Prostate gland (tissue), 2 donors: Measurements from ENCODE around the gene TSPAN3.

ENCODE experiments used
- POLR2A ChIP-seq: fragments of 450-650 bp; IDR thresholded peaks from one replicate; pipeline ENCODE4 v1.6.1; 2016; ENCODE audit warnings: antibody characterized with exemption, mild to moderate bottlenecking
- TF ChIP-seq, protein P1 (sequence below), 4 experiments: fragments of 200-600 bp in 2 of 4; fragments of 450-650 bp in 2 of 4; sonication (generic) in 2 of 4; IDR thresholded peaks; 1 replicate in 3 of 4; 2 replicates in 1 of 4; pipeline ENCODE4 v1.5.1; 2016 to 2019; ENCODE audit warnings: antibody characterized with exemption in 4 of 4, mild to moderate bottlenecking in 2 of 4, moderate library complexity in 2 of 4

- TF ChIP-seq, protein P1, sequence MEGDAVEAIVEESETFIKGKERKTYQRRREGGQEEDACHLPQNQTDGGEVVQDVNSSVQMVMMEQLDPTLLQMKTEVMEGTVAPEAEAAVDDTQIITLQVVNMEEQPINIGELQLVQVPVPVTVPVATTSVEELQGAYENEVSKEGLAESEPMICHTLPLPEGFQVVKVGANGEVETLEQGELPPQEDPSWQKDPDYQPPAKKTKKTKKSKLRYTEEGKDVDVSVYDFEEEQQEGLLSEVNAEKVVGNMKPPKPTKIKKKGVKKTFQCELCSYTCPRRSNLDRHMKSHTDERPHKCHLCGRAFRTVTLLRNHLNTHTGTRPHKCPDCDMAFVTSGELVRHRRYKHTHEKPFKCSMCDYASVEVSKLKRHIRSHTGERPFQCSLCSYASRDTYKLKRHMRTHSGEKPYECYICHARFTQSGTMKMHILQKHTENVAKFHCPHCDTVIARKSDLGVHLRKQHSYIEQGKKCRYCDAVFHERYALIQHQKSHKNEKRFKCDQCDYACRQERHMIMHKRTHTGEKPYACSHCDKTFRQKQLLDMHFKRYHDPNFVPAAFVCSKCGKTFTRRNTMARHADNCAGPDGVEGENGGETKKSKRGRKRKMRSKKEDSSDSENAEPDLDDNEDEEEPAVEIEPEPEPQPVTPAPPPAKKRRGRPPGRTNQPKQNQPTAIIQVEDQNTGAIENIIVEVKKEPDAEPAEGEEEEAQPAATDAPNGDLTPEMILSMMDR (IDR thresholded peaks at IDR 0.05), result no peak
- no peak for TF ChIP-seq POLR2A
These were observed 13.5 kb upstream of the TSPAN3 start for GRCh38 chr15:77084436-77084835.
